ENCODE results near the gene UBE2H. TPM values are rescaled to one million over a fixed set of nuclear protein-coding genes. Genes with fewer than 3 reads are reported as not detected.

Gene UBE2H
- total and polyA plus RNA-seq, 8 donors: 58.7 to 121 (median 82.8) TPM

DNA sequence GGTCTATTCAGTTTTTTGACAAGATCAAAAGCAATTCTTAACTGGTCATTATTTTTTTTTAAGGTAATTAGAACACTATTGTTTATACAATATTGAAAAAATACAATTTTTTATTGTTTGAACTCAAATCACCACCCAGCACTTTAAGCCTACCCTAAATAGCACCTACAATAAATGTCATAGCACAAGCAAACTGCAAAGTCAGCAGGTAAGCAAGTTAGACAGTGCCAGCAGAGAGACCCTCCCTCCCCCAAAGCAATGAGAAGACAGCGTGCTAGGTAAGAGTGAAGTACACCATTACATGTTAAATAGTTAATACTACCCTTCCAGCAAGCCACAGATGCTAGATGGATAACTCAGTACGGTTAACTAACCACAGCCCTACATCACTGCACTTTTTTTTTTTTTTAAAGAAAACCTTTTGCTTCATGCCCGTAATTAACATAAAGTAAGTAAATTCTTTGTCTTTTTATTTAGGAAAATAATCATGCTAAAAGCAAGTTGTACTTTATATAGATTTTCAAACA, 120.0 kb downstream of the UBE2H start:
- Histone ChIP-seq H3K27ac (no peak overlapping the region), H3K36me3 (peaks cover 0 to 39% of the 10 kb centered on the region in 2 donors), H3K4me3 (no peak overlapping the region), H3K9me3 (no peaks in the 10 kb centered on the region), H3K27me3 (no peaks in the 10 kb centered on the region), H3K4me1 (peaks cover 16 to 30% of the 10 kb centered on the region in 2 donors)
- ATAC-seq (no peak), DNase-seq (no peak)
- intact Hi-C loops (cut with DNase I): no loop called here
- TF ChIP-seq, protein P1, sequence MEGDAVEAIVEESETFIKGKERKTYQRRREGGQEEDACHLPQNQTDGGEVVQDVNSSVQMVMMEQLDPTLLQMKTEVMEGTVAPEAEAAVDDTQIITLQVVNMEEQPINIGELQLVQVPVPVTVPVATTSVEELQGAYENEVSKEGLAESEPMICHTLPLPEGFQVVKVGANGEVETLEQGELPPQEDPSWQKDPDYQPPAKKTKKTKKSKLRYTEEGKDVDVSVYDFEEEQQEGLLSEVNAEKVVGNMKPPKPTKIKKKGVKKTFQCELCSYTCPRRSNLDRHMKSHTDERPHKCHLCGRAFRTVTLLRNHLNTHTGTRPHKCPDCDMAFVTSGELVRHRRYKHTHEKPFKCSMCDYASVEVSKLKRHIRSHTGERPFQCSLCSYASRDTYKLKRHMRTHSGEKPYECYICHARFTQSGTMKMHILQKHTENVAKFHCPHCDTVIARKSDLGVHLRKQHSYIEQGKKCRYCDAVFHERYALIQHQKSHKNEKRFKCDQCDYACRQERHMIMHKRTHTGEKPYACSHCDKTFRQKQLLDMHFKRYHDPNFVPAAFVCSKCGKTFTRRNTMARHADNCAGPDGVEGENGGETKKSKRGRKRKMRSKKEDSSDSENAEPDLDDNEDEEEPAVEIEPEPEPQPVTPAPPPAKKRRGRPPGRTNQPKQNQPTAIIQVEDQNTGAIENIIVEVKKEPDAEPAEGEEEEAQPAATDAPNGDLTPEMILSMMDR (IDR thresholded peaks at IDR 0.05): no peak

GRCh38 chr7:129832282-129832681, 120.5 kb downstream of the UBE2H start:
- TF ChIP-seq, protein P1 (IDR thresholded peaks at IDR 0.05): no peak
- ATAC-seq: no peak
- intact Hi-C loops (cut with DNase I): no loop called here

GRCh38 chr7:129831424-129832058, 121.2 kb downstream of the UBE2H start:
- H3K9me3 ChIP-seq: no peaks in the 10 kb centered on the region
- intact Hi-C loops (cut with DNase I): no loop called here
- peaks cover 16 to 30% of the 10 kb centered on the region in 2 donors for H3K4me1 ChIP-seq
- no peak overlapping the region for H3K4me3 ChIP-seq
- H3K27ac ChIP-seq: peak overlapping the region; percentile 63 to 67
- TF ChIP-seq, protein P1 (IDR thresholded peaks at IDR 0.05): no peak
- DNase-seq (no peak), ATAC-seq (peak; percentile 25)
- no peaks in the 10 kb centered on the region for H3K27me3 ChIP-seq
- H3K36me3 ChIP-seq: peaks cover 0 to 37% of the 10 kb centered on the region in 2 donors

More at GRCh38 chr7:129832282-129832681, 120.5 kb downstream of the UBE2H start:
- peak overlapping the region; percentile 63 to 67 for H3K27ac ChIP-seq
- no peak overlapping the region for H3K4me3 ChIP-seq
- H3K36me3 ChIP-seq: peaks cover 0 to 37% of the 10 kb centered on the region in 2 donors
- no peaks in the 10 kb centered on the region for H3K9me3 ChIP-seq
- H3K27me3 ChIP-seq: no peaks in the 10 kb centered on the region
- DNase-seq: no peak
- H3K4me1 ChIP-seq: peaks cover 16 to 30% of the 10 kb centered on the region in 2 donors

DNA sequence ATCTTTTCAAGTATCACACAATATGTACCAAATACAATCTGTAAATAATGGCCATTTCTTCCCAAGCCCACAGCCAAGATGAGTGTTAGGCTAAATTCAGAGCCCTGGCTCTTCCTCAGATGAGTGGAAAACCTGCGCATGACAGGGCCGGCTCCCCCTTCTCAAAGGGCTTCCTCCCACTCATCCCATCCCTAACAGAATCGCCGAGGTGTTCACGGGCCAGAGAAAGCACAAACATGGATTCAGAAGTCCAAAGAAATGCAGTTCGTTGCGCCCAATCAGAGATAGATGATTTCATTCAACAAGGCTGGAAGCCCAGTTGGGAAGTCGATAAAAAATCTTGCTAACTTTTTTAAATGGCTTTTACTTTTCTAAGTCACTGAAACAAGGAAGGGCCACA, 121.8 kb downstream of the UBE2H start:
- peaks cover 0 to 37% of the 10 kb centered on the region in 2 donors for H3K36me3 ChIP-seq
- TF ChIP-seq, protein P1 (IDR thresholded peaks at IDR 0.05): no peak
- ATAC-seq: no peak
- no peak for DNase-seq
- H3K27me3 ChIP-seq: no peaks in the 10 kb centered on the region
- intact Hi-C loops (cut with DNase I): no loop called here
- H3K4me3 ChIP-seq: no peak overlapping the region
- H3K4me1 ChIP-seq: peaks cover 10 to 36% of the 10 kb centered on the region in 2 donors
- H3K9me3 ChIP-seq: no peaks in the 10 kb centered on the region
- peak overlapping the region; percentile 63 to 67 for H3K27ac ChIP-seq

Measured in left lung (tissue), 10 donors.